GM12873 (cell line): Measurements from ENCODE around the gene SUSD2.

Experiments
- CTCF ChIP-seq: IDR thresholded peaks from 2 replicates; pipeline ENCODE4 v1.5.1; 2012; ENCODE audit warnings: low read depth, mild to moderate bottlenecking, moderate library complexity, low read length, control low read depth; ENCODE audit not compliant: insufficient read depth; ENCODE audit errors: missing control alignments

SUSD2 gene

GRCh38 chr22:24161485-24161884 lies 19.8 kb upstream of the SUSD2 start:
- TF ChIP-seq CTCF = no peak

- peak; percentile 7 for TF ChIP-seq CTCF
Measured at GRCh38 chr22:24161909-24162308, 19.4 kb upstream of the SUSD2 start.

GRCh38 chr22:24162436-24162835 lies 18.9 kb upstream of the SUSD2 start:
- no peak for TF ChIP-seq CTCF

GRCh38 chr22:24164243-24164642 lies 17.0 kb upstream of the SUSD2 start:
- no peak for TF ChIP-seq CTCF

- no peak for TF ChIP-seq CTCF
Measured at GRCh38 chr22:24164940-24165339, 16.3 kb upstream of the SUSD2 start.

GRCh38 chr22:24165673-24166072 lies 15.6 kb upstream of the SUSD2 start:
- TF ChIP-seq CTCF = no peak

- no peak for TF ChIP-seq CTCF
Measured at GRCh38 chr22:24166811-24167210, 14.5 kb upstream of the SUSD2 start.
